Transverse colon (tissue), 4 donors: ENCODE results near the gene GRHL1.

Experiments
- CTCF ChIP-seq, 5 experiments: fragments of 200-600 bp in 3 of 5; fragments of 450-650 bp in 2 of 5; sonication (generic) in 3 of 5; IDR thresholded peaks; 1 replicate in 2 of 5; 2 replicates in 3 of 5; pipeline ENCODE4 v1.5.1; 2016 to 2017; ENCODE audit warnings: antibody characterized with exemption in 5 of 5, inconsistent platforms in 3 of 5, mild to moderate bottlenecking in 2 of 5, moderate library complexity in 1 of 5
- EP300 ChIP-seq: sonication (generic); formaldehyde crosslinking; IDR thresholded peaks from one replicate; pipeline ENCODE4 v1.6.1; 2017; ENCODE audit warnings: antibody characterized with exemption, low read depth
- POLR2AphosphoS5 ChIP-seq, 3 donors: sonication (generic); formaldehyde crosslinking; IDR thresholded peaks; one replicate each; pipeline ENCODE4 v1.6.1; 2016; ENCODE audit warnings: antibody characterized with exemption in 3 of 3

DNA sequence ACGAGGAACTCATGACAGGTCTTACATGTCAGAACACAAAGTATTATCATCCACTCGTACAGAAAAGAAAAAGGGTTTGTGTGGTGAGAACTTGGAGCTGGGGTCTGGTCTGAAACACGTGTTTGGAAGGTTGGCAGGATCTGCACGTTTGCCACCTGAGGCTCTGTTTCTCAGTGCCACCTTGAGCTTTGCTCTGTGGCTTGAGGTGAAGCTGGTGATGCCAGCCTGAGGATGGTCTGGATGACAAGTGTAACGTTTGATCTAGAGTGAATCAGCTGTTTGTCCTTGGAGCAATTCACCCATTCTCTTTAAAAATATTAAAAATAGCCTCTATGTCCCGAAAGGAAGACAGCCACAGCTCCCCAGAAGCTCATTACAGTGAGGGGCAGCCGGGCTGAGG lies 46.4 kb downstream of the GRHL1 start:
- TF ChIP-seq CTCF (IDR thresholded peaks at IDR 0.05) (no peak), POLR2AphosphoS5 (IDR thresholded peaks at IDR 0.05) (no peak), EP300 (no peak)
